ENCODE data around the gene SERPINC1. TPM values are rescaled to one million over a fixed set of nuclear protein-coding genes. Genes with fewer than 3 reads are reported as not detected.

The SERPINC1 gene
- total RNA-seq, 3 donors from 2014 or later, result 0.34 to 0.96 (median 0.52) TPM

DNA sequence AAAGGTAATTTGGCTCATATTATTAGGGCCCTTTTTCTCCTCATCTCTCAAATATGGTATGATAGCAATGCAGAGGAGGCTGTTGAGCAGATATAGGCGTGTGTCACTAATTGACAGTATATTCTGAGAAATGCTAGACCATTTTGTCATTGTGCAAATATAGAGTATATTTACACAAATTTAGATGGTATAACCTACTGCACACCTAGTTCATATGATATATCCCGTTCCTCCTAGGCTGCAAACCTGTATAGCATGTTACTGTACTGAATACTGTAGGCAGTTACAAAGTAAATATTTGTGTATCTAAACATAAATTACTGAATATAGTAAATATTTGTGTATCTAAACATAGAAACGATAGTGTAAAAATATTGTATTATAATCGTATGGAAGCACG lies 40.4 kb downstream of the SERPINC1 start:
- H3K9me3 Mint-ChIP-seq, result no peaks in the 10 kb centered on the region
- no peak for ATAC-seq
- no peak overlapping the region for H3K4me3 Mint-ChIP-seq
- H3K4me1 Mint-ChIP-seq (ENCODE audit: low read depth), result peaks cover 12% of the 10 kb centered on the region
- no peak for DNase-seq
- no peaks in the 10 kb centered on the region for H3K27me3 Mint-ChIP-seq (ENCODE audit: low read depth)
- H3K36me3 Mint-ChIP-seq (ENCODE audit: insufficient read depth), result peaks cover 37% of the 10 kb centered on the region

DNA sequence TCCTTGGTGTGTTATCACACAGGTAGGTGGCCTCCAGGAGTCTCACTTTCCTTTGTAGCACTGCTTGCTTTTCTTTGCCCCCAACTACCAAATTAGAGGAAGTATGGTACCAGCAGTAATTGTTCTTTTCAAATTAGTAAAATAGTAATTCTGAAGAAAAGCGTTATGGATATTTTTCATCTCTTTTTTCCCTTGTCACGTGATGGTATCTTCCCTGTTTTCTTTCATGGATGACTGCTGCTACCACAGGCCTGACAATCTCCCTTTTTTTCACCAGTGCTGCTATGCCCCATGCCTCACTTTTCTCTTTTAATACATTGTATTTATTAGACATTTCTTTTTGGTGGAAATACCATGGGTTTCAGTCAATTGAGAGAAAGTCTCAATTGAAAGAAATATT lies 45.6 kb downstream of the SERPINC1 start:
- peaks cover 32% of the 10 kb centered on the region for H3K36me3 Mint-ChIP-seq (ENCODE audit: insufficient read depth)
- DNase-seq (no peak), ATAC-seq (no peak)
- H3K9me3 Mint-ChIP-seq, result no peaks in the 10 kb centered on the region
- H3K27me3 Mint-ChIP-seq (ENCODE audit: low read depth), result no peaks in the 10 kb centered on the region
- no peak overlapping the region for H3K4me3 Mint-ChIP-seq
- peaks cover 43% of the 10 kb centered on the region for H3K4me1 Mint-ChIP-seq (ENCODE audit: low read depth)

DNA sequence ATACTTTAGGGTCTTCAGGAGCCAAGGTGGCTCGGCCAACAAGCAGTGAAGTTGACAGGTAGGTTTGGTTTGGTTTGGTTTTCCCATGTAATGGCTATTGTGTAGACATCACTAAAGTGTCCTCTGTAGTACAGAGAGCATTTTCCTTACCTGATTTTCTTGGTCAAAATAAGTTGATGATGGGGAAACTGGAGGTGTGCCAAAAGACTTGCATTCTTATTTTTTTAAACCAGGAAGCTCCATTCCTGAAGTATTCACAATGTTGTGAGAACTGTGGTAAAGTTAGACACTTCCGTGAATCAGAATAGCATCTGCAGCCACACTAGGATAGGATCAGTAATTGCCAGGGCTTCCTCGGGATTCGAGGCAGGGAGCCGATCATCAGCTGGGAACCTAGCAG lies 46.0 kb downstream of the SERPINC1 start:
- H3K4me1 Mint-ChIP-seq (ENCODE audit: low read depth), result peaks cover 43% of the 10 kb centered on the region

DNA sequence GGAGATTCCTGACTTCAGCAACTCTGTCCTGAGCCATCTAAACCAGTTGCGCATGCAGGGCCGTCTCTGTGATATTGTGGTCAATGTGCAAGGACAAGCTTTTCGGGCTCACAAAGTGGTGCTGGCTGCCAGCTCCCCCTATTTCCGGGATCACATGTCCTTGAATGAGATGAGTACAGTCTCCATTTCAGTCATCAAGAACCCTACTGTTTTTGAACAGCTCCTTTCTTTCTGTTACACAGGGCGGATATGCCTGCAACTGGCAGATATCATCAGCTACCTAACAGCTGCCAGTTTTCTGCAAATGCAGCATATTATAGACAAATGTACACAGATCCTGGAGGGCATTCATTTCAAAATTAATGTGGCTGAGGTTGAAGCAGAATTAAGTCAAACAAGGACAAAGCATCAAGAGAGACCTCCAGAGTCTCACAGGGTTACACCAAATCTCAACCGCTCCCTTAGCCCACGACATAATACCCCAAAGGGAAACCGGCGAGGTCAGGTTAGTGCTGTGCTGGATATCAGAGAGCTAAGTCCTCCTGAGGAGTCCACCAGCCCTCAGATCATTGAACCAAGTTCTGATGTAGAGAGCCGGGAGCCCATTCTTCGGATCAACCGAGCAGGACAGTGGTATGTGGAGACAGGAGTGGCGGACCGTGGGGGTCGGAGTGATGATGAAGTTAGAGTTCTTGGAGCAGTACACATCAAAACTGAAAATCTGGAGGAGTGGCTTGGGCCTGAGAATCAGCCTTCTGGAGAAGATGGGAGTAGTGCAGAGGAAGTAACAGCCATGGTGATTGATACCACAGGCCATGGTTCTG lies 46.7 kb downstream of the SERPINC1 start:
- H3K4me1 Mint-ChIP-seq (ENCODE audit: low read depth), result peaks cover 47% of the 10 kb centered on the region
- no peaks in the 10 kb centered on the region for H3K9me3 Mint-ChIP-seq
- H3K27me3 Mint-ChIP-seq (ENCODE audit: low read depth), result no peaks in the 10 kb centered on the region
- DNase-seq, result no peak
- peaks cover 35% of the 10 kb centered on the region for H3K36me3 Mint-ChIP-seq (ENCODE audit: insufficient read depth)
- peak overlapping the region; percentile 91 for H3K4me3 Mint-ChIP-seq
- no peak for ATAC-seq

More for the DNA sequence above, 46.0 kb downstream of the SERPINC1 start:
- Mint-ChIP-seq H3K36me3 (ENCODE audit: insufficient read depth) (peaks cover 33% of the 10 kb centered on the region), H3K27me3 (ENCODE audit: low read depth) (no peaks in the 10 kb centered on the region), H3K4me3 (peak overlapping the region; percentile 91), H3K9me3 (no peaks in the 10 kb centered on the region)
- DNase-seq (no peak), ATAC-seq (no peak)

DNA sequence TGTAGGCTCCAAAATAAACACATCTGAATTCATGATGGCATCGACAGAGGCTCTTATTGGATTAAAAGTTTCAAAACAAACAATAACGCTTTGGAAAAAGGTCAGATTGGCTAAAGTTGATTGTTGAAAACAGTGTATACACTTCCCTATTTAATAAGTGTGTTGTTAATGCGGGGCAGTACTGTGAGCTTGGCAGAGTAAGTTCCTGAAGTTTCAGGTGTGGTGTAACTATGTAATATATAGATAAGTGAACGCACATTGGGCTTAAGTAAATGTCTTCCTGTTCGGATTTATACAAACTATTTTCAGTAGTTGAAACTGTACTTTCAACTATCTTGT lies 48.1 kb downstream of the SERPINC1 start:
- ATAC-seq (no peak), DNase-seq (no peak)
- Mint-ChIP-seq H3K4me3 (peak overlapping the region; percentile 91), H3K36me3 (ENCODE audit: insufficient read depth) (peaks cover 44% of the 10 kb centered on the region), H3K9me3 (no peaks in the 10 kb centered on the region), H3K27me3 (ENCODE audit: low read depth) (no peaks in the 10 kb centered on the region), H3K4me1 (ENCODE audit: low read depth) (peaks cover 60% of the 10 kb centered on the region)

DNA sequence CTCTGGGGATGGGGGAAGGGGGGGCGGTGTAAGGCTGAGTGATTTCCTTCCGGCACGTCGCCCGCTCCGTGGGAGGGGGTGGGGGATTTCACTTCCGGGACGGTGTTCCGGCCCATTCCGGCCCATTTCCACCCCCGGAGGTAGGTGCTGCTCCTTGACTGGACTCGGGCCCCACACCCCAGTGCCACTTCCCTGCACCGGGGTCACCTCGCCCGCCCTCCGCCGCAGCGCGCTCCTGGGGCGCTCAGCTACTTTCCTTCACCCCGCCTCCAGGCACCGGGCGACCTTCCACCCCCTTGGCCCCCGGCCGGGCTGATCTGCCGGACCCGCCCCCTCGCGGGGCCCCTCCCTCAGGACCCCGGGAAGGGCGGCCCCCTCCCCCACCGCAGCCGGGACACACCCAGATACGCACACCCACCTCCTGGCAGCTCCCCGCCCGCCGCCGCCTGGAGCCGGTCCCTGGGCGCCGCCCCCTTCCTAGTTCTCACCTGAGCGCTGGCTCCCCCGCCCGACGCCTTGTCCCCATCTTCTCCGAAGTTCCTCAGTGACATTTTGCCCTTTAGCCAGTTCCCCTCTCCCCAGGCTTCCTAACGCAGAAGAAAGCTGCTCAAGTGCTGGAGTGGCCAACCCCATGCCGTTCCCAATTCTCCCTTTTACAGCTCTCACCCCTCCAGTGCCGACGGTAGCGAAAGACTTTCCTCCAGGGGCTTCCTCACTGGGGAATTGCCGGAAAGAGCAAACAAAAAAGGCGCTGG lies 48.7 kb downstream of the SERPINC1 start, which contains the start of gene ZBTB37:
ZBTB37 (plus strand) TSS at position 115 of the 755 bp plus-strand sequence. CDS start 1,846 bp downstream, outside the sequence.
- ATAC-seq (peak; percentile 58 to 65), DNase-seq (peak; percentile 90)
- Mint-ChIP-seq H3K4me1 (ENCODE audit: low read depth) (peaks cover 64% of the 10 kb centered on the region), H3K36me3 (ENCODE audit: insufficient read depth) (peaks cover 49% of the 10 kb centered on the region), H3K9me3 (no peaks in the 10 kb centered on the region), H3K27me3 (ENCODE audit: low read depth) (no peaks in the 10 kb centered on the region), H3K4me3 (peak within 1 kb of the TSS; percentile 91)

DNA sequence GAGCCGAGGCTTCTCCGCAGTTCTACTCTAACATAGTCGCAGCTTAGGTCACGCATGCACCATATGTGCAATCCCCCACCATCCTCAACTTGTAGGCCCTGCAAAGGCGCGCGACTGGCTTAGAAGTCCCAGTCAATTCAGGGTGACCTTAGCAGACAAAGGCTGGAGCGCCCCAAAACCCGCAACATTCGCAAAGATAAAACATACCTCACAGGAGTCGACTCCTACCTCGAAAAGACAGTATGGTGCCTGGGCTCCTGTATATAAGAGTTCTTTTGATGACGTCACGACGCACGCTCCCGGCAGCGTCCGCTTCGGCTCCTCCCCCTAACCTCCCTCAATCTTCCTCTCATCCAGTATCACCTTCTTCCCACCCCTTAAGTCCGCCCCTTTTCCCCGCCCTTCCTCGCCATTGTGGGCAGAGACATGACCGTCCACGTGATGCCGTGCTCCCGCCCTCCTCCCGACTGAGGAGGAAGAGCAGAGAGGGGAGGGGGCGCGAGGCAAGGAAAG lies 49.3 kb downstream of the SERPINC1 start, which contains the start of gene GAS5:
GAS5 (minus strand) TSS at position 237 of the 513 bp plus-strand sequence.
- Mint-ChIP-seq H3K27me3 (ENCODE audit: low read depth) (no peaks in the 10 kb centered on the region), H3K4me3 (peak within 1 kb of the TSS; percentile 91), H3K4me1 (ENCODE audit: low read depth) (peaks cover 58% of the 10 kb centered on the region), H3K9me3 (no peaks in the 10 kb centered on the region), H3K36me3 (ENCODE audit: insufficient read depth) (peaks cover 52% of the 10 kb centered on the region)
- ATAC-seq (peak; percentile 80 to 82), DNase-seq (peak; percentile 99)

DNA sequence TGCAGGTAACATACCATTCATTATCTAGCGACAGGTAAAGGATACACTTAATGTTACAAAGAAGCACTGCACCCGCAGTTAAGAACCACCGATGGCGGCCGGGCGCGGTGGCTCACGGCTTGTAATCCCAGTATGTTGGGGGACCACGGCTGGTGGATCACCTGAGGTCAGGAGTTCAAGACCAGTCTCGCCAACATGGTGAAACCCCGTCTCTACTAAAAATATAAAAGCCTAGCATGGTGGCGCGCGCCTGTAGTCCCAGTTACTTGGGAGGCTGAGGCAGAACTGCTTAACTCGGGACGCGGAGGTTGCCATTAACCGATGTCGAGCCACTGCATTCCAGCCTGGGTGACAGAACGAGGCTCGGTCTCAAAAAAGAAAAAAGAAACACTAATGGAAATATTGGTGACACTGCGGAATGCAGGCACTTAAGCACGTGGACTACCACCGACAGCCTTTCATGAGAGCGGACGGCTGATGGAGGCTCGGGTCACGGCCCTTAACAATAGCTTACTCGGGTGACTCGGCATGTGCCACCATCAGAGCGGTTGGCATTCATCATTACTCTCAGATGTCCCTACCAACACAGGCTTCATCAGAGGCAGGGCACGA lies 49.9 kb downstream of the SERPINC1 start:
- H3K9me3 Mint-ChIP-seq, result no peaks in the 10 kb centered on the region
- ATAC-seq (no peak), DNase-seq (peak; percentile 25)
- H3K27me3 Mint-ChIP-seq (ENCODE audit: low read depth), result no peaks in the 10 kb centered on the region
- peaks cover 56% of the 10 kb centered on the region for H3K4me1 Mint-ChIP-seq (ENCODE audit: low read depth)
- H3K36me3 Mint-ChIP-seq (ENCODE audit: insufficient read depth), result peaks cover 52% of the 10 kb centered on the region
- H3K4me3 Mint-ChIP-seq, result peak overlapping the region; percentile 91

DNA sequence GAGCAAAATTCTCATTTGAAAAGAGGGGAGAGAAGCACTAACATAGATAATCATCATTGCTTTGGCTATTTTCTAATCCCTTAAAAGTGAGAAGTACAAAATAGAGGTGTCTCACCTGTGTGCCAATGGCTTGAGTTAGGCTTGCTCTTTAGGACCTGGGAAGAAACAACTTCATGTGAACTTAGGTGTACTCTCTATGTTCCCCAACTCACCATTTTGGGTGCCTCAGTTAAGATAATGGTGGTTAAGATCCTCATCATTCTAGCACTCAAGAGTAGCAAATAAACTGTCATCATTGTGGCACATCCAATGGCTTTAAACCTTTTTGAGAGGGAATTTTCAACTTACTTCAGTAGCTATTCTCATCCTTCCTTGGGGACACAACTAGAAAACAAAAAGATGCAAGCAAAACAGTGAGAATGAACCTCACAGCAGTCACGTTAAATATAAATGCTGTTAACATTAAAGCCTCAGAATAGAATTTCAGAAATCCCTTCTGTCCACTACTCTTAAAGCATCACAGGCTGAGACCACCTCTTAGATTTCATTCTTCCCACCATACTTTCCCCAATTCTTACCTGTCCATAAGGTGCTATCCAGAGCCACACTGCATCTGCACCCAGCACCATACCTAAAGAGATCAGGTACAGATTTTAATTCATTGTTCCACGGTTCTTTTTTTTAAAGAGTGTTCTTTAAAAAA lies 50.6 kb downstream of the SERPINC1 start:
- DNase-seq (no peak), ATAC-seq (no peak)
- peaks cover 51% of the 10 kb centered on the region for H3K4me1 Mint-ChIP-seq (ENCODE audit: low read depth)
- H3K9me3 Mint-ChIP-seq, result no peaks in the 10 kb centered on the region
- H3K27me3 Mint-ChIP-seq (ENCODE audit: low read depth), result no peaks in the 10 kb centered on the region
- H3K36me3 Mint-ChIP-seq (ENCODE audit: insufficient read depth), result peaks cover 56% of the 10 kb centered on the region
- H3K4me3 Mint-ChIP-seq, result peak overlapping the region; percentile 91

DNA sequence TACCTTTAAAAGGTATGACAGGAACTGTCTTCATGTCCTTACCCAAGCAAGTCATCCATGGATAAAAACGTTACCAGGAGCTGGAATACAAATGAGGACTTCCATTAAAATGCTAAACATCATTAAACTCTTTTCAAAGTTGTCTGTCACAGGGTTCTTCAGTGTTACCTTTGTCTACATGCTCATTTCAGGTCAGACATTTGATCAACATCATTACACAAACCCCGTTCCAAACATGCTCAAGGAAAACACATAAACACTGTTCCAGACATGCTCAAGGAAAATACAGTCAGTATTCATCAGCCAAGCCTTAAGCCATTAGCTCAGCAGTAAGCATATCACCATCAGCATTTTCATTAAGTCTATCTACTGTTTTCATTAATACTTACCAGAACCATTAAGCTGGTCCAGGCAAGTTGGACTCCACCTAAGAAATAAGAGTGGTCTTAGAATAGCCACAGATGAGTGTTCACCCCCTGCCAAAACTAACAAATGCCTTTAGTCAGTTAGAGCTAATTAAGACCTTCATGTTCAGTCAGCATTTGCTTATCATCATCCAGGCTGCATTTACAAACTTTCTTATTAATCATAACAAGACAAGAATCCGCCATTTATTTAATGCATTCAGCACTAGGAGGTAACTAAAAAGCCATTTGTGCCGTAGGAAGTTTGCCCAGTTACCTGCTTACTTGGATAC lies 51.5 kb downstream of the SERPINC1 start:
- peaks cover 43% of the 10 kb centered on the region for H3K4me1 Mint-ChIP-seq (ENCODE audit: low read depth)
- no peak for DNase-seq
- H3K27me3 Mint-ChIP-seq (ENCODE audit: low read depth), result no peaks in the 10 kb centered on the region
- H3K9me3 Mint-ChIP-seq, result no peaks in the 10 kb centered on the region
- peaks cover 54% of the 10 kb centered on the region for H3K36me3 Mint-ChIP-seq (ENCODE audit: insufficient read depth)
- H3K4me3 Mint-ChIP-seq, result peak overlapping the region; percentile 91
- no peak for ATAC-seq

DNA sequence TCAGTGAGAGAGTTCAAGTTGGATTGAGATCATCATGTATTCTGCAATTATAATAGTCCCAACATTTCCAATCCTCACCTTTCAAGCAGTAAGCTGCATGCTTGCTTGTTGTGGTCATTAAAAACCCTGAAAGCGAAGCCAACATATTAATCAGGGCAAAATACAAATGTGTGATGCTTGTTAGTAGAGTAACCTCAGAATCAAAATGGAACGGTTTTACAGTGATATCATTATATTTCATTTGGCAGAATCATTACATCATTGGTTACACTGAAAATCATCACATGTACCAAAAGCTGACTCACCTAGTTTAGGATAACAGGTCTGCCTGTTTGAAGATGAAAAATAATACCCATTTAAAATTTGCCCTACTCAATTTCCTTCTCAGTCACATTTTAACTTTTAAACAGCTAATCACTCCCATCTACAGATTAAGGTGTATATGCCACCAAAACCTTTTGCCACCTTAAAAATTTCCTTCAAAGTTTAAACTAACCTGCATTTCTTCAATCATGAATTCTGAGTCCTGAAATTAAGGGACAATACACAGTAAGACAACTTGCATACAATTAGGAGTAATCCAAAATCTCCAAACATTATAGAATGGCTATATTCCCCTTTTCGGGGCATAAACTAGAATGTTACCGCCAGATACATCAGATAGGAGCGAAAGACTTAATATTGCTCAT lies 52.8 kb downstream of the SERPINC1 start:
- Mint-ChIP-seq H3K4me1 (ENCODE audit: low read depth) (peaks cover 30% of the 10 kb centered on the region), H3K36me3 (ENCODE audit: insufficient read depth) (peaks cover 60% of the 10 kb centered on the region), H3K9me3 (no peaks in the 10 kb centered on the region), H3K27me3 (ENCODE audit: low read depth) (no peaks in the 10 kb centered on the region), H3K4me3 (peak overlapping the region; percentile 91)
- no peak for DNase-seq
- no peak for ATAC-seq

DNA sequence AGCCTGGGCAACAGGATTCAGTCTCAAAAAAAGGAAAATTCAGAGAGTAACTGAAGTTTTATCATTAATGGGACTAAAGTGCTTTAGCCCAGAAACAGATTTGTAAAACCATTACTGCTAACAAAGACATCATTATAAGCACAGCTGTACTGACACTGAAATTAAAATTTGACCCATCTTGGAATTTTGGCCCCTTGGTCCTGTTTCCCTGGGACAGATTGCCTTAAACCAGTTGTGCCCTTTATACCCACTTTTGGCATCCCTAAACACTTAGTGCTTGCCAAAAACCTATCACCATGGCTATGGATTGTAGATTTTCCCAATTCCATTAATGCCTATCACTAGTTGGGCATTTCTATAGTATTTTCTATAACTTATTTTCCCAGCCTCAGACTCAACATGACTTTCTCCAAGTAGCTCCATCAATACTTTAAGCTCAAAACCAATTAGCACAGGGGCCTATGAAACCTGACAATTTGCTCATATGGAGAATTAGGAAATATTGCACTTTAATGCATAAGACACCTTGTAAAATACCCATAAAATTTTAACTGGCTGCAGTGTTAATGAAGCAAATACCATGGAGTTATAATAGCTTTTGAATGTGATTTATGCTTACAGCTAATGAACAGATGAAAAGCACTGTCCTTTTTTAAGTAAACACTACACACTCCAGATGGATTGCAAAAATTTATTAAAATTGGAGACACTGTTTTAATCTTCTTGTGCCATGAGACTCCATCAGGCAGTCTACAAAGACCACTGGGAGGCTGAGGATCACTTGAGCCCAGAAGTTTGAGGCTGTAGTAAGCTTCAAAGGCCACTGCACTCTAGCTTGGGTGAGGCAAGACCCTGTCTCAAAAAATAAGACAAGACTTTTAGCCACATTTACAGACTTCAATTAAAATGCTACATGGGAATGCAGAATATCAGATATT lies 53.6 kb downstream of the SERPINC1 start:
- H3K36me3 Mint-ChIP-seq (ENCODE audit: insufficient read depth), result peaks cover 60% of the 10 kb centered on the region
- no peak for DNase-seq
- peak overlapping the region; percentile 91 for H3K4me3 Mint-ChIP-seq
- no peaks in the 10 kb centered on the region for H3K27me3 Mint-ChIP-seq (ENCODE audit: low read depth)
- H3K9me3 Mint-ChIP-seq, result no peaks in the 10 kb centered on the region
- H3K4me1 Mint-ChIP-seq (ENCODE audit: low read depth), result peaks cover 22% of the 10 kb centered on the region
- ATAC-seq, result no peak

Data from activated T-cell treated with anti-CD3 and anti-CD28 coated beads, Interleukin-2, amount 50 U/mL, for 4 hours (primary cell).